ENCODE data around the gene NAALAD2. TPM values are rescaled to one million over a fixed set of nuclear protein-coding genes. Genes with fewer than 3 reads are reported as not detected.

The NAALAD2 gene
- polyA plus RNA-seq, 2 of the 4 experiments (the other 2 are of a cell fraction) = not detected

DNA sequence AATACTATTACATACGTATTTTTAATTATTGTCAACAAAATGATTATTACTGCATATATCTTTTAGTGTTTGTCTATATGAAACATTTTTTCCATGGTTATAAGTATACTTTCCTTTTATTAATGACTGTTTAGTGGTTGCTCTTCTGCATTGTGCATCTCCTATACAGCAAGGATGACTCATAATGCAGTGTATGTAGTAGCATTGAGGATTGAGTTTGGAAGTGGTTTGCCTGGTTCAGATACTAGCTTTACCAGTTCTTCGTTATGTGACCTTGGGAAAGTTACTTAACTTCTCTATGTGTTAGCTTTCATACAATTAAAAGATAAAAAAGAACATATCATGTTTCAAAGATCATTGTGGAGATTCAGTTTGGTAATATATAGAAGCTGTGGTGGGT, 44.3 kb downstream of the NAALAD2 start:
- Histone ChIP-seq H3K4me2 (no peak overlapping the region), H3K4me1 (no peaks in the 10 kb centered on the region), H3K4me3 (no peak overlapping the region), H3K27ac (no peak overlapping the region), H3K9me3 (no peaks in the 10 kb centered on the region)
- whole genome bisulfite sequencing (ENCODE audit: missing lambda C conversion rate) = 41% methylated on average over 2 of the region's 2 CpGs
- ATAC-seq (no peak), FAIRE-seq (no peak), DNase-seq (ENCODE audit: low read depth in 1 of 2, low spot score in 1 of 2) (no peak)
- CTCF ChIA-PET = no interaction called here
- TF ChIP-seq TFCP2L1 (CRISPR knock-in tag; IDR thresholded peaks at IDR 0.05) (no peak), ZC3H11A (IDR thresholded peaks at IDR 0.05) (no peak), CEBPB (IDR thresholded peaks at IDR 0.05) (no peak), HOXA7 (CRISPR knock-in tag; IDR thresholded peaks at IDR 0.05) (no peak), FOSL2 (IDR thresholded peaks at IDR 0.05) (no peak), FOSL2 (CRISPR knock-in tag; IDR thresholded peaks at IDR 0.05) (peak; percentile 20), MAZ (IDR thresholded peaks at IDR 0.05; ENCODE audit: borderline replicate concordance, low read depth, low read length) (no peak)
- TF ChIP-seq, protein P1, sequence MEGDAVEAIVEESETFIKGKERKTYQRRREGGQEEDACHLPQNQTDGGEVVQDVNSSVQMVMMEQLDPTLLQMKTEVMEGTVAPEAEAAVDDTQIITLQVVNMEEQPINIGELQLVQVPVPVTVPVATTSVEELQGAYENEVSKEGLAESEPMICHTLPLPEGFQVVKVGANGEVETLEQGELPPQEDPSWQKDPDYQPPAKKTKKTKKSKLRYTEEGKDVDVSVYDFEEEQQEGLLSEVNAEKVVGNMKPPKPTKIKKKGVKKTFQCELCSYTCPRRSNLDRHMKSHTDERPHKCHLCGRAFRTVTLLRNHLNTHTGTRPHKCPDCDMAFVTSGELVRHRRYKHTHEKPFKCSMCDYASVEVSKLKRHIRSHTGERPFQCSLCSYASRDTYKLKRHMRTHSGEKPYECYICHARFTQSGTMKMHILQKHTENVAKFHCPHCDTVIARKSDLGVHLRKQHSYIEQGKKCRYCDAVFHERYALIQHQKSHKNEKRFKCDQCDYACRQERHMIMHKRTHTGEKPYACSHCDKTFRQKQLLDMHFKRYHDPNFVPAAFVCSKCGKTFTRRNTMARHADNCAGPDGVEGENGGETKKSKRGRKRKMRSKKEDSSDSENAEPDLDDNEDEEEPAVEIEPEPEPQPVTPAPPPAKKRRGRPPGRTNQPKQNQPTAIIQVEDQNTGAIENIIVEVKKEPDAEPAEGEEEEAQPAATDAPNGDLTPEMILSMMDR (IDR thresholded peaks at IDR 0.05) = no peak
- POLR2A ChIA-PET = no interaction called here

DNA sequence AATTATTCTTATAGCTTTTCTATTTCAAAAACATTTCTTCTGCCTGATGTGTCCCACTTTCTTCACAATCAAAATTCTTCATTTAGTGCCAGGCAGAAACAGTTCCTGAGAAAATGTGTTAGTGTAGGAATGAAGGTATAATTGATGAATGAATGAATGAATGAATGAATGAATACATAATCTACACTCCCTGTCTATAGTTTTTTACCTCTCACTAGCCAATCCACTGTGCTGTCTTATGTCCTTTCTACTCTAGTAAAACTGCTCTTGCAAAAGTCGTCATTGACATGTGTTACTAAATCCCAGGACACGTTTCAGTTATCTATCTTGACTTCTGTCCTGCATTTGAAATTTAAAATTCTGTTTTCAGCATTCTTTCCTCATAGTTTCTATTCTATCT, 45.5 kb downstream of the NAALAD2 start:
- H3K27ac ChIP-seq = no peak overlapping the region
- ATAC-seq (no peak), DNase-seq (ENCODE audit: low read depth in 1 of 2, low spot score in 1 of 2) (no peak), FAIRE-seq (no peak)
- H3K4me3 ChIP-seq = no peak overlapping the region
- no peaks in the 10 kb centered on the region for H3K9me3 ChIP-seq
- ChIA-PET CTCF (no interaction called here), POLR2A (no interaction called here)
- H3K4me1 ChIP-seq = no peaks in the 10 kb centered on the region
- no peak for TF ChIP-seq HDAC2 (IDR thresholded peaks at IDR 0.05)
- TF ChIP-seq, protein P2, sequence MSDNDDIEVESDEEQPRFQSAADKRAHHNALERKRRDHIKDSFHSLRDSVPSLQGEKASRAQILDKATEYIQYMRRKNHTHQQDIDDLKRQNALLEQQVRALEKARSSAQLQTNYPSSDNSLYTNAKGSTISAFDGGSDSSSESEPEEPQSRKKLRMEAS (IDR thresholded peaks at IDR 0.05) = no peak
- TF ChIP-seq NFE2L2 (conservative IDR thresholded peaks at IDR 0.05; ENCODE audit: low read length) = no peak
- no peak for TF ChIP-seq KDM5A (IDR thresholded peaks at IDR 0.05)
- TF ChIP-seq ZNF302 (CRISPR knock-in tag; IDR thresholded peaks at IDR 0.05) = no peak
- no peak for TF ChIP-seq ZC3H11A (IDR thresholded peaks at IDR 0.05)
- TF ChIP-seq PHF8 (IDR thresholded peaks at IDR 0.05; ENCODE audit: borderline replicate concordance, low read depth) = no peak
- no peak for TF ChIP-seq KDM1A (IDR thresholded peaks at IDR 0.05; ENCODE audit: low read depth)
- no peak for TF ChIP-seq ZFP36 (IDR thresholded peaks at IDR 0.05; ENCODE audit: borderline replicate concordance, partially characterized antibody)
- TF ChIP-seq SREBF2 (IDR thresholded peaks at IDR 0.05) = no peak
- TF ChIP-seq MYC (IDR thresholded peaks at IDR 0.05; ENCODE audit: borderline replicate concordance, low read length) = no peak
- TF ChIP-seq, protein P3, sequence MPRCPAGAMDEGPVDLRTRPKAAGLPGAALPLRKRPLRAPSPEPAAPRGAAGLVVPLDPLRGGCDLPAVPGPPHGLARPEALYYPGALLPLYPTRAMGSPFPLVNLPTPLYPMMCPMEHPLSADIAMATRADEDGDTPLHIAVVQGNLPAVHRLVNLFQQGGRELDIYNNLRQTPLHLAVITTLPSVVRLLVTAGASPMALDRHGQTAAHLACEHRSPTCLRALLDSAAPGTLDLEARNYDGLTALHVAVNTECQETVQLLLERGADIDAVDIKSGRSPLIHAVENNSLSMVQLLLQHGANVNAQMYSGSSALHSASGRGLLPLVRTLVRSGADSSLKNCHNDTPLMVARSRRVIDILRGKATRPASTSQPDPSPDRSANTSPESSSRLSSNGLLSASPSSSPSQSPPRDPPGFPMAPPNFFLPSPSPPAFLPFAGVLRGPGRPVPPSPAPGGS (IDR thresholded peaks at IDR 0.05) = no peak
- no peak for TF ChIP-seq ZSCAN20 (CRISPR knock-in tag; IDR thresholded peaks at IDR 0.05)
- TF ChIP-seq FOSB (CRISPR knock-in tag; IDR thresholded peaks at IDR 0.05) = no peak
- TF ChIP-seq, protein P4, sequence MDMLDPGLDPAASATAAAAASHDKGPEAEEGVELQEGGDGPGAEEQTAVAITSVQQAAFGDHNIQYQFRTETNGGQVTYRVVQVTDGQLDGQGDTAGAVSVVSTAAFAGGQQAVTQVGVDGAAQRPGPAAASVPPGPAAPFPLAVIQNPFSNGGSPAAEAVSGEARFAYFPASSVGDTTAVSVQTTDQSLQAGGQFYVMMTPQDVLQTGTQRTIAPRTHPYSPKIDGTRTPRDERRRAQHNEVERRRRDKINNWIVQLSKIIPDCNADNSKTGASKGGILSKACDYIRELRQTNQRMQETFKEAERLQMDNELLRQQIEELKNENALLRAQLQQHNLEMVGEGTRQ (IDR thresholded peaks at IDR 0.05) = no peak
- no peak for TF ChIP-seq RCOR1 (IDR thresholded peaks at IDR 0.05; ENCODE audit: low read depth, low read length)
- no peak for TF ChIP-seq CBX8 (IDR thresholded peaks at IDR 0.05)
- no peak overlapping the region for H3K4me2 ChIP-seq
- 7% methylated on average over 2 of the region's 2 CpGs for WGBS (ENCODE audit: missing lambda C conversion rate)

DNA sequence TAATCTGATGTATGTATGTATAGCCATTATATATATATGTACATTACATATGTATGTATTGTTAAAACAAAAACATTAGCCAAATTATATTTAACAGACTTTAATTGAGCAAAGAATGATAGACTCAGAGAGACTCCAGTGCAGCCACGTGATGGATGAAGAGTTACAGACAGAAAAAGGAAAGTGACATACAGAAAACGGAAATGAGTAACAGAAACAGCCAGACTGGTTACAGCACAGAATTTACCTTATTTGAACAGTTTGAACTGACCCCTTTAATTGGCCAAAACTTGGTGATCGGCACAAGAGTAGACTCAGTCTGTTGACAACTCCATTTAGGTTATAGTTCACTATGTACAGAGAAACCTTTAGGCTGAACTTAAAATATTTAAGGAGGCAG, 53.4 kb downstream of the NAALAD2 start:
- Histone ChIP-seq H3K4me1 (no peaks in the 10 kb centered on the region), H3K4me3 (no peak overlapping the region), H3K4me2 (no peak overlapping the region), H3K9me3 (no peaks in the 10 kb centered on the region), H3K27ac (no peak overlapping the region)
- ATAC-seq (no peak), DNase-seq (ENCODE audit: low read depth in 1 of 2, low spot score in 1 of 2) (no peak), FAIRE-seq (no peak)
- WGBS (ENCODE audit: missing lambda C conversion rate) = 89% methylated on average over 3 of the region's 3 CpGs
- CTCF ChIA-PET = no interaction called here
- POLR2A ChIA-PET = no interaction called here
- no peak for TF ChIP-seq FOSB (CRISPR knock-in tag; IDR thresholded peaks at IDR 0.05)
- TF ChIP-seq POLR2A (IDR thresholded peaks at IDR 0.05; ENCODE audit: low read length) = no peak
- TF ChIP-seq RNF2 (IDR thresholded peaks at IDR 0.05; ENCODE audit: borderline replicate concordance, low read depth) = no peak
- TF ChIP-seq FOXS1 (CRISPR knock-in tag; IDR thresholded peaks at IDR 0.05) = no peak
- TF ChIP-seq, protein P5, sequence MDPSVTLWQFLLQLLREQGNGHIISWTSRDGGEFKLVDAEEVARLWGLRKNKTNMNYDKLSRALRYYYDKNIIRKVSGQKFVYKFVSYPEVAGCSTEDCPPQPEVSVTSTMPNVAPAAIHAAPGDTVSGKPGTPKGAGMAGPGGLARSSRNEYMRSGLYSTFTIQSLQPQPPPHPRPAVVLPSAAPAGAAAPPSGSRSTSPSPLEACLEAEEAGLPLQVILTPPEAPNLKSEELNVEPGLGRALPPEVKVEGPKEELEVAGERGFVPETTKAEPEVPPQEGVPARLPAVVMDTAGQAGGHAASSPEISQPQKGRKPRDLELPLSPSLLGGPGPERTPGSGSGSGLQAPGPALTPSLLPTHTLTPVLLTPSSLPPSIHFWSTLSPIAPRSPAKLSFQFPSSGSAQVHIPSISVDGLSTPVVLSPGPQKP (IDR thresholded peaks at IDR 0.05; ENCODE audit: low read depth, low read length) = no peak
- TF ChIP-seq HOXB13 (CRISPR knock-in tag; IDR thresholded peaks at IDR 0.05; ENCODE audit: low read depth) = no peak
- TF ChIP-seq, protein P4 (IDR thresholded peaks at IDR 0.05) = no peak
- TF ChIP-seq CBX2 (IDR thresholded peaks at IDR 0.05; ENCODE audit: borderline replicate concordance, low read depth) = no peak
- no peak for TF ChIP-seq CEBPB (IDR thresholded peaks at IDR 0.05)
- TF ChIP-seq SREBF2 (IDR thresholded peaks at IDR 0.05) = no peak
- no peak for TF ChIP-seq TFCP2L1 (CRISPR knock-in tag; IDR thresholded peaks at IDR 0.05)
- no peak for TF ChIP-seq MYC (IDR thresholded peaks at IDR 0.05; ENCODE audit: borderline replicate concordance, low read length)

Measured in A549 (cell line).